ENCODE measurements around the gene KCNH4. TPM values are rescaled to one million over a fixed set of nuclear protein-coding genes. Genes with fewer than 3 reads are reported as not detected.
"Not testable (repeated sequence)": the region's sequence is repeated elsewhere in the genome, so short reads cannot be mapped to it uniquely, and the experiment has no call there.

The KCNH4 gene
- polyA plus RNA-seq (ENCODE audit: insufficient read length in 10 of 10): under 1 TPM in 3 of 10 donors, not detected in 7; 0.03 to 0.06 (median 0.05) TPM
- long read RNA-seq, donor 1: 0 reads
- long read RNA-seq, donor 2: 0 reads
- long read RNA-seq, donor 3: 0 reads
- long read RNA-seq, donor 4: 0 reads
- long read RNA-seq, donor 5: 0 reads
- long read RNA-seq, donor 6: 0 reads
- long read RNA-seq, donor 7: 0 reads
- long read RNA-seq, donor 8: 0 reads
- long read RNA-seq, donor 9: 0 reads

DNA sequence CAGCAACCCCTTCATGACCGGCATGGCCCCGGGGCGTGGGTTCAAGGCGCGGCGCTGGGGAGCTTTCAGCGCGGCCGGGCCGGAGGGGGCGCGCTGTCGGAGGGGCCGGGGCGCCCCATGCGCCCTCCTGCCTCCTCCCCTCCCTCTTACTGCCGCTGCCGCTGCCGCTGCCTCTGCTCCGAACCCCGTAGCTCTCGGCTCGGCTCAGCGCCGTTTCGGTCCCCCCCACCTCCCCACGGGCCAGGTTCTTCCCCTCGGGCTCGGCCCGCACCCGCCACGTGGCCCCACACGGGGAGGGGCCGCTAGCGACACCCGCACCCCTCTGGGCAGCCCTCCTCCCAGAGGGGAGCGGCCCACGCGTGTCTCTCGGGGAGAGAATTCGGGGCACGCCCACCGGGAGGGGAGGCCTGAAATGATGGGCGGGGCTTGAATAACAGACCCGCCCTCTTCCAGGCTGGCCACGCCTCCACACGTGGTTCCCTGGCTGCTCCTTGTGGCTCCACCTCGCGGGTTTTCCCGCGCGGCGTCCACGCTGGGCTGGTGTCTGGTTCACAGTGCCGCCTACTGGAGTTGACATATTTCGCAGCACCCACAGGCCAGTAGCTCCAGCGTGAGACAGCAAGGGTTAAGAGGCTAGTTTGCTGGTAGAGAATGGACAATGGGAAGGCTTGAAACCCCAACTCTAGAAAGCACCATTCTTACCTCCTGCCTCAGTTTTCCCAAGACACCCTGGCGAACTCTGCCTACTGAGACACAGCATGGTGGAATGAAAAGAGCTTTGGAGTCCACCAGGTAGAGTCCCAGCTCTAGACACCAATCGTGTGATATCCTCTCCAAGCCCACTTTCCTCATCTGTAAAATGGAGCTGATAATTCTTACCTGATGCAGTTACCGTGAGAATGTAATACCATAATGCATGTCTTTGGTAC, at the start of gene KCNH4:
KCNH4 (minus strand) TSS at position 221 of the 929 bp plus-strand sequence; CDS start at position 24, 197 bp downstream.
- peak; percentile 12 to 61 (median 37) for DNase-seq

- DNase-seq: no peak
Measured at GRCh38 chr17:42230225-42230624, 49.3 kb upstream of the KCNH4 start.

DNA sequence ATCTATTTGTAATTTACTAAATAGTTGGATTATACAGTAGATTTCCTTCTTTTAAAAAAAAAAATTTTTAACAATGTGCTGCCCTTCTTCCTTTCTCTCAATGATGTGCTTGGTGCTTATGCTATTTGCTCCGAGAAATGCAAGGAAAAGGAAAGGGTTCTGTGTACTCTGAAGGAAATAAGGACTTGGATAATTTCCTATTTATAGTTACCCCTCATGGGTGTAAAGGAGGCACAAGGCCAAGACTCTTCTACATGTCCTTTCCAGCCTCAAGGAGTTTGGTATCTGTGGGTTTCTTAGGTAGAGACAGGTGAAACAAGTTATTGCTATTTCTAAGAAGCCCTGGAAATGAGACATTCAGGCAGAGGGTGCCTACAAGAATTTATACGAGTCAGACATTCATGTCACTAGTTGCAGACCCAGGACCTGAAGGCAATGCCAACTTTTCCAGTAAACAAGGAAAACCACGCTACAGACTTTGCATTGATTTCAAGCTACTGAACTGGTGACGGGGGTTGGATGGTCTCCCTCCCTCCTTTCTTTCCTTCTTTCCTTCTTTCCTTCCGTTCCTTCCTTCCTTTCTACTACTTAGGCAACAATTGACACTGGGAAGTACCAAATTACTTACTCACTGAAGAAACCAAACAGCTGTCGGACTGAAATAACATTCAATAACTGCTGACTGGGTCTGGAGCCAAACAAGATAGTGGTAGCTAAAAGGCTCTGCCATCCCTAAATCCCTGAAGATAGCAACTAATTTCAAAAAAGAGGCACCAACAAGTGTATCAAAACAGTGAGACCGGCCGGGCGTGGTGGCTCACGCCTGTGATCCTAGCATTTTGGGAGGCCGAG, 47.1 kb upstream of the KCNH4 start:
- DNase-seq: peak in 2 of 3 donors; percentile 29 to 47

GRCh38 chr17:42225646-42226045, 44.7 kb upstream of the KCNH4 start:
- DNase-seq: no peak

DNA sequence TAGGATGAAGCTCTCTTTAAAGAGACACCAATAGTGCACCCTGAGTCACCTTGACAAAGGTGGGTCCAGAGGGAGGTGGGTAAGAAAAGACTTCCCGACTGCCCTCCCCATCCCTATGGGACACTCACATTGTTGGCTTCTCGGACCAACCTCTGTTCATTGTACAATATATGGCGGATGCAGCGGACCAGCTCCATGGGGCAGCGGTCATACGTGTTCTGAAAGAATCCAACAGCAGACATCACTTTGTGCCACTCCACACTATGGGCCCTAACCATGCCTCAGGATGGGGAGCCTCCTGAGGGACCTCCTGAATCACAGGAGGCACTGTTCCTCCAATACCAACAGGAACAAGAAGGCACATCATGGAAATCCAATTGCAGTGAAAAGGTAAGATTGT, 43.7 kb upstream of the KCNH4 start:
- no peak for DNase-seq

DNA sequence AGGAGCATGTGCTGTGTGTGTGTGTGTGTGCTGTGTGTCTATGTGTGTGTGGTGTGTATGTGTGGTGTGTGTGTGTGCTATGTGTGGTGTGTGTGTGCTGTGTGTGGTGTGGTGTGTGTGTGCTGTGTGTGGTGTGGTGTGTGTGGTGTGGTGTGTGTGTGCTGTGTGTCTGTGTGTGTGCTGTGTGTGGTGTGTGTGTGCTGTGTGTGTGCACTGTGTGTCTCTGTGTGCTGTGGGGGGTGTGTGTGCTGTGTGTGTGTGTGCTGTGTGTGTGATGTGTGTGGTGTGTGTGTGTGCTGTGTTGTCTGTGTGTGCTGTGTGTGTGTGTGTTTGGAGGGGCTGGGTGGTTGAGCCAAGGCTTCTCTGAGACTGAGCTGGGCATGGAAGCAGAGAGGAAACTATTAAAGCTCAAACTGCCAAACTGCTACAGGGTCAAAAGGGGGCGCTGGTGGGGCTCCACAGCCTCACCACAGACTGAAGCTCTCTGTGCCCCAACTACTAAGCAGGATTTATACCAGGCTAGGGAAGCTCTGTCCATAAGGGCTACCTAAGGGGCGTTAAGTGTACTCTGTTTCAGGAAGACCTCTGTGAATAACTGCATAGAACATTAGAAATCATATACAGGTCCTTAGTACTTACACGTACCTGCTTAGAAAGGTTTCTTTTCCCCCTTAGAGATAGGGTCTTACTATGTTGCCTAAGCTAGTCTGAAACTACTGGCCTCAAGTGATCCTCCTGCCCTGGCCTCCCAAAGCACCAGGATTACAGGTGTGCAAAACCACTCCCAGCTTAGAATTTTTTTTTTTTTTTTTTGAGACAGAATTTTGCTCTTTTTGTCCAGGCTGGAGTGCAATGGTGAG, 41.2 kb upstream of the KCNH4 start:
- DNase-seq: peak; percentile 16 to 59 (median 44)

GRCh38 chr17:42219280-42219679, 38.3 kb upstream of the KCNH4 start:
- DNase-seq: not testable (repeated sequence)

DNA sequence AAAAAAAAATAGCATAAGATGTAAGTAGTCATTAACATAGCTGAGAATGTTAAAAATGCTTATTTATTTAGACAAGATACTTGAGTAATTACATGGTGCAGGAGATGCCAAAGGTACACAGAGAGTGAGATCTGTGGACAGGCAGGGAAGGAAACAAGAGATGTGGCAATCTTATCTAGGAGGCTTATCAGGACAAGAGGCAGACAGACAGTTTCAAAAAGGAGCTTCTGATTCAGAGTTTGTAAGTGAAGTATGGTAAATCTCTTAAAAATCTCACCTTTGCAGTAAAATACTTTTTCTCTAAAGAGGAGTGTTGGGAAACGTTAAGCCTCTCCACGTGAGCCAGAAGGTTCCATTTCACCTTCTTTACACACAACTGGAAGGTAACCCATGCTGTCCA, 33.2 kb upstream of the KCNH4 start:
- DNase-seq: no peak

DNA sequence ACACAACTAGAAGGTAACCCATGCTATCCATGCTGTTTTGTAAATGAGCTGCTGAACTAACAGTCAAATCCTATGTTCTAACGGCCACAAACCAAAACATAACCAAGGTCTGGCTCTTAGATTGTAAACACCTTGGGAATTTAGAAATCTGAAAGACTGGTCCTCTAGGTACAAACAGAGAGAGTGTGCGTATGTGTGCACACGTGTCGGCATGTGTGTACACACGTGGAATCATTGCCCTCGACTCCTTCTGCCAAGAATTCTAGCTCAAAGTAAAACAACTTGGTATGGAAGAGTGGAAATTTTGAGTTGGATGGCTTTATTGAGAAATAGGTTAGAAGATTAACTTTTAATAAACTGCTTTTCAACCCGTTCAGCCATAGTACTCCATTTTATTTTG, 31.4 kb upstream of the KCNH4 start:
- no peak for DNase-seq

GRCh38 chr17:42211921-42212341, 31.0 kb upstream of the KCNH4 start:
- DNase-seq: peak; percentile 53 to 78 (median 67)

GRCh38 chr17:42210046-42210445, 29.1 kb upstream of the KCNH4 start:
- DNase-seq: no peak

DNA sequence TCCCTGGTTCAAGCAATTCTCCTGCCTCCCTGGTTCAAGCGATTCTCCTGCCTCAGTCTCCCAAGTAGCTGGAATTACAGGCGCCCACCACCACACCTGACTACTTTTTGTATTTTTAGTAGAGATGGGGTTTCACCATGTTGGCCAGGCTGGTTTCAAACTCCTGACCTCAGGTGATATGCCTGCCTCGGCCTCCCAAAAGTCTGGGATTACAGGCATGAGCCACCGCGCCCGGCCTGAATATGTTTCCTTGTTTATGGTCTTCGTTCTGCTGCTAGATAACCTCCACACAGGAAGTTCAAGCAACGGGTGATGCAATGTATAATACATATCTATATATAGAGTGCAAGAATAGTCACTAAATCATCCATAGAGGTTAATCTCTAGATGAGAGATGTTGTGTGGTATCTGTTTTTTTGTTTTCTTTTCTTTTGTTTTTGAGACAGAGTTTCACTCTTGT, 25.2 kb upstream of the KCNH4 start:
- not testable (repeated sequence) for DNase-seq

DNA sequence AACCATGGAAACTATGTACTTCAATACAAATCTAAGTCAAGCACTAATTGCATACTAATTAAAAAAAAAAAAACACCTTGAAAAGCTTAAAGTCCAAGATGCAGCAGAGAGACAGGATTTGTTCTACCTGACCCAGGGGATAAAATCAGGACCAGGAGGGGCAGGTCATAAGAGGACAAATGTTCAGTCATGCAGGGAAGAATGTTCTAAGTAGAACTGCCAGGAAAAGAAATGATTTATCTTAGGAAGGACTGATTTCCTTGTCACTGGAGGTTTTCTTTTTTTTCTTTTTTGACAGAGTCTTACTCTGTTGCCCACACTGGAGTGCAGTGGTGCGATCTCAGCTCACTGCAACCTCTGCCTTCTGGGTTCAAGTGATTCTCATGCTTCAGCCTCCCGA, 22.4 kb upstream of the KCNH4 start:
- no peak for DNase-seq

DNA sequence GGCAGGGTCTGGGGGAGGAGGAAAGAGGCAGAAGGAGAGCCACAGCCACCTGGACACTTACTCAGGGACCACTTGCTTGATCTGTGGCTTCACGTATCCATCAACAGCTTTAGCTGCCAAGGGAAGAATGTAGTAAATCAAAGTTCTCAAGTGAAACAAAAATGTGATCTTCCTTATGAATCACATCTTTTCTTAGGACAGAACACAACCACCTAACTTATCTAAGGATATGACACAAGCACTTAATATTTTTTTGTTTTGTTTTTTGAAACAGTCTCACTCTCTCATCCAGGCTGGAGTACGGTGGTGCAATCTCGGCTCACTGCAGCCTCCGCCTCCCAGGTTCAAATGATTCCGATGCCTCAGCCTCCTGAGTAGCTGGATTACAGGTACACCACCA, 21.8 kb upstream of the KCNH4 start:
- DNase-seq: no peak

GRCh38 chr17:42202159-42202558, 21.2 kb upstream of the KCNH4 start:
- DNase-seq: no peak

GRCh38 chr17:42201458-42201772, 20.5 kb upstream of the KCNH4 start:
- DNase-seq: no peak

- DNase-seq: no peak
Measured at GRCh38 chr17:42200706-42201457, 19.9 kb upstream of the KCNH4 start.

DNA sequence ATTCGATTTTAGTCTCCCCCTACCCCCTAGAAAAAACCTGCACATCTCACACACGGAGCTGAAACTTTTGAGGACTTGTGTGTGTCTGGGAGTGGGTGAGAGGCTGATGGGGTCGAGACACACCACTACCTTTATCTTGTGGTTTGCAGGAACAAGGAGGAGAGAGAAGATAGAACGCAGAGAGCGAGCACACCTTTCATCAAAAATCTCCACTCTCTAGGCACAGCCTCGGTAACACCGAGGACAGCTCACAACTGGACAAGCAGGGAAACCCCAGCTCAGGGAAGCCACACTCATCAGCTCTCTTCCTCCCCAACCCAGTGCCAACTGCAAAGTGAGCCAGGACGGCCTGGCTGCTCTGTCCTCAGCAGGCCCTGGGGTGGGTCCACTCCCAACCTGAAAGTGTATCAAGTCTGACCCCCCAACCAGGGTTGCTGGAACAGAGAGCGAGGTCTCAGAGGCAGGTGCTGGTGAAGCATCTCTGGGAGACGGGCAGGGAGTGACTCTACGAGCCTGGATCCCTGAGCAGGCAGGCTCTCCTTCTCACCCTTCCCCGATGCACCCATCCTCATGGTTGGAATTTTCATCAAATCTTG, 18.6 kb upstream of the KCNH4 start:
- DNase-seq: no peak

GRCh38 chr17:42198897-42199296, 18.0 kb upstream of the KCNH4 start:
- no peak for DNase-seq

GRCh38 chr17:42197564-42198156, 16.7 kb upstream of the KCNH4 start:
- DNase-seq: no peak

Data from muscle of back (tissue), 13 donors.